ENCODE results near the gene FRG2.
"Not testable (repeated sequence)": the region's sequence is repeated elsewhere in the genome, so short reads cannot be mapped to it uniquely, and the experiment has no call there.

DNA sequence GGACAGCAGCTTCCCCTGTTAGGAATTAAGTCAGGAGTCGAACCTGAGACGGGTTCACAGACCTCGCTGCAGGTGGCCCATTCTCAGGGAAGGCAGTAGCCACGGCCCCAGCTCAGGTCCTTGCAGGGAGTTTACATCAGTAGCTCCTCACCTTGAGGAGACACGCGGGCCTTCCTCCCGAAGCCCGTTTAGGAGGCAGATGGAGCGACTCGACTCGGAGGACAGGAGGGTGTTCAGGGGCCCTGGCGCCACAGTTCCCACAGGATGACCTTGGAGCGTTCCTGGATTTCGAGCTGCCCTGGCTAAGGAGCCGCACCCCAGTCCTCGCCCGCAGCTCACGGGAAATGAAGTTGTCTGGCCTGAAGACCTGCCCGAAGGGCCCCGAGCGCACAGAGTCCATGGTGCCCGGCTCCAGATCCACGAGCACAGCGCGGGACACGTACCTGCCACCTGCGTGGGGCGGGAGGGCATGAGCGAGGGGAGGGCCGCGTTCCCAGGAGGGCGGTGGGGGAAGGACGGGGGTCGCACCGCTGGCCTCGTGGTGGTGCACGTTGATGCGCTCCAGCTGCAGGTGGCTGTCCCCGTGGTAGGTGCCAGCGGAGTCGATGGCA lies 43.0 kb downstream of the FRG2 start:
- TF ChIP-seq, protein P1, sequence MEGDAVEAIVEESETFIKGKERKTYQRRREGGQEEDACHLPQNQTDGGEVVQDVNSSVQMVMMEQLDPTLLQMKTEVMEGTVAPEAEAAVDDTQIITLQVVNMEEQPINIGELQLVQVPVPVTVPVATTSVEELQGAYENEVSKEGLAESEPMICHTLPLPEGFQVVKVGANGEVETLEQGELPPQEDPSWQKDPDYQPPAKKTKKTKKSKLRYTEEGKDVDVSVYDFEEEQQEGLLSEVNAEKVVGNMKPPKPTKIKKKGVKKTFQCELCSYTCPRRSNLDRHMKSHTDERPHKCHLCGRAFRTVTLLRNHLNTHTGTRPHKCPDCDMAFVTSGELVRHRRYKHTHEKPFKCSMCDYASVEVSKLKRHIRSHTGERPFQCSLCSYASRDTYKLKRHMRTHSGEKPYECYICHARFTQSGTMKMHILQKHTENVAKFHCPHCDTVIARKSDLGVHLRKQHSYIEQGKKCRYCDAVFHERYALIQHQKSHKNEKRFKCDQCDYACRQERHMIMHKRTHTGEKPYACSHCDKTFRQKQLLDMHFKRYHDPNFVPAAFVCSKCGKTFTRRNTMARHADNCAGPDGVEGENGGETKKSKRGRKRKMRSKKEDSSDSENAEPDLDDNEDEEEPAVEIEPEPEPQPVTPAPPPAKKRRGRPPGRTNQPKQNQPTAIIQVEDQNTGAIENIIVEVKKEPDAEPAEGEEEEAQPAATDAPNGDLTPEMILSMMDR (IDR thresholded peaks at IDR 0.05) = not testable (repeated sequence)
- not testable (repeated sequence) for TF ChIP-seq ZFX (IDR thresholded peaks at IDR 0.05; ENCODE audit: borderline replicate concordance)
